ENCODE data around the gene ARMC2. TPM values are rescaled to one million over a fixed set of nuclear protein-coding genes. Genes with fewer than 3 reads are reported as not detected.

Gene ARMC2
- total and polyA plus RNA-seq, 2 of the 4 experiments (the other 2 are of a cell fraction), result 0.72 to 3.9 TPM

DNA sequence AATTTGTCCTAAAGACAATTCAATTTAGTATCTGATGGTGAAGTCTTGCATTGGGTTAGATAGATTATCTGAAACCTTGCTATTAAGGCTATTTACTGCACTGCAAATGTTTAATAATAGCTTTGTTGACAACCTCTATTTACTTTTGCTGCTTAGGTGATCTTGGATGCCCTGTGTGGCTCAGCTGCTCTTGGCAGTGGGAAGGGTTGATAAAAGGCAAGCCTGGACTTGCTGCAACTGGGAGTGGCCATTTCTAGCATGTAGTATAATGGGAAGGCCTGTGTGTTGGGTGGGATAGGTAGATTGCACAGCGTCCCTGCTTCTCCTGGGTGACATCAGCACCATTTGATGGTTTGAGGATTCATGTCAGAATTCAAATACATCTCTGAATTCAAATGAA, 49.1 kb downstream of the ARMC2 start:
- no peaks in the 10 kb centered on the region for H3K36me3 ChIP-seq (ENCODE audit: control insufficient read depth, insufficient read depth, low read length)
- H2AFZ ChIP-seq (replicated peaks; ENCODE audit: low read length, poor library complexity), result no peak overlapping the region
- no peaks in the 10 kb centered on the region for H3K9me3 ChIP-seq (ENCODE audit: control insufficient read depth, insufficient read depth, low read length)
- peak; percentile 28 for DNase-seq
- H3K4me2 ChIP-seq (ENCODE audit: low read depth, low read length), result no peak overlapping the region
- H3K27ac ChIP-seq (ENCODE audit: insufficient read depth, low read length), result peak overlapping the region; percentile 10; the same call in 1 of the 2 replicates
- H2AK5ac ChIP-seq (ENCODE audit: low read depth, low read length), result peak overlapping the region; percentile 86; the same call in 1 of the 2 replicates
- CTCF ChIA-PET, result no interaction called here
- peak; percentile 47; the same call in 1 of the 2 replicates for ATAC-seq (ENCODE audit: low read depth)
- H3K79me1 ChIP-seq (ENCODE audit: low read depth in 1 of 2, low read length in 2 of 2), result no peaks in the 10 kb centered on the region
- intact Hi-C loops (cut with micrococcal nuclease), result loop anchor here (5.0 to 10.0 kb wide), 2 partner anchors 110 to 487 kb away; partner anchors contain the start of gene CD164
- H2BK5ac ChIP-seq (ENCODE audit: low read depth, low read length, poor library complexity, severe bottlenecking), result peak overlapping the region; percentile 92
- H4K20me1 ChIP-seq (ENCODE audit: insufficient read depth, low read length), result no peaks in the 10 kb centered on the region
- no peaks in the 10 kb centered on the region for H3K27me3 ChIP-seq (ENCODE audit: control insufficient read depth, insufficient read depth, low read length)
- peak overlapping the region; percentile 75 to 87; a peak in 3 of 4 replicates for H4K8ac ChIP-seq (ENCODE audit: low read depth in 2 of 2, low read length in 2 of 2)
- no peak overlapping the region for H3K56ac ChIP-seq (ENCODE audit: extremely low read depth, insufficient read depth, low read length)
- WGBS, 2 experiments (ENCODE audit: extremely low coverage in 2 of 2, insufficient read length in 1 of 2), result no CpG with 5 or more reads among the region's 1 CpG
- H2BK20ac ChIP-seq (ENCODE audit: low read depth, low read length), result peak overlapping the region; percentile 83; the same call in 1 of the 2 replicates
- H3K23ac ChIP-seq (ENCODE audit: low read depth, low read length), result no peak overlapping the region; the same call in 1 of the 2 replicates
- H2BK120ac ChIP-seq (ENCODE audit: low read depth, low read length), result peak overlapping the region; percentile 76
- peak overlapping the region; percentile 84 for H4K5ac ChIP-seq (ENCODE audit: low read depth, low read length)
- peak overlapping the region; percentile 19; the same call in 1 of the 3 replicates for H2BK15ac ChIP-seq (ENCODE audit: low read depth, low read length)
- H4K91ac ChIP-seq (ENCODE audit: insufficient read depth, low read depth, low read length), result no peak overlapping the region; the same call in 1 of the 2 replicates
- no peak overlapping the region for H3K9ac ChIP-seq (ENCODE audit: low read depth, low read length)
- in situ Hi-C loops (cut with MboI; ENCODE audit: low sequenced_read_pairs), result no loop called here
- no peaks in the 10 kb centered on the region; the same call in 1 of the 2 replicates for H3K9me1 ChIP-seq (ENCODE audit: insufficient read depth, low read length)
- peak overlapping the region; percentile 81; the same call in 1 of the 2 replicates for H3K14ac ChIP-seq (replicated peaks; ENCODE audit: low read depth, low read length)
- H3K4ac ChIP-seq (ENCODE audit: low read depth, low read length), result peak overlapping the region; percentile 67
- TF ChIP-seq CEBPB (IDR thresholded peaks at IDR 0.05; ENCODE audit: low read depth, low read length), result no peak
- no peak for TF ChIP-seq POLR2A (IDR thresholded peaks at IDR 0.05; ENCODE audit: low read depth, low read length)
- no peak for TF ChIP-seq FOS (IDR thresholded peaks at IDR 0.05; ENCODE audit: low read depth, low read length)
- TF ChIP-seq MAFK (IDR thresholded peaks at IDR 0.05; ENCODE audit: low read depth, low read length), result no peak
- TF ChIP-seq MXI1 (IDR thresholded peaks at IDR 0.05; ENCODE audit: borderline replicate concordance, low read depth, low read length), result no peak
- no peak for TF ChIP-seq RCOR1 (IDR thresholded peaks at IDR 0.05; ENCODE audit: insufficient replicate concordance, low read length)
- no peak for TF ChIP-seq BHLHE40 (IDR thresholded peaks at IDR 0.05; ENCODE audit: low read depth, low read length)
- TF ChIP-seq, protein P1, sequence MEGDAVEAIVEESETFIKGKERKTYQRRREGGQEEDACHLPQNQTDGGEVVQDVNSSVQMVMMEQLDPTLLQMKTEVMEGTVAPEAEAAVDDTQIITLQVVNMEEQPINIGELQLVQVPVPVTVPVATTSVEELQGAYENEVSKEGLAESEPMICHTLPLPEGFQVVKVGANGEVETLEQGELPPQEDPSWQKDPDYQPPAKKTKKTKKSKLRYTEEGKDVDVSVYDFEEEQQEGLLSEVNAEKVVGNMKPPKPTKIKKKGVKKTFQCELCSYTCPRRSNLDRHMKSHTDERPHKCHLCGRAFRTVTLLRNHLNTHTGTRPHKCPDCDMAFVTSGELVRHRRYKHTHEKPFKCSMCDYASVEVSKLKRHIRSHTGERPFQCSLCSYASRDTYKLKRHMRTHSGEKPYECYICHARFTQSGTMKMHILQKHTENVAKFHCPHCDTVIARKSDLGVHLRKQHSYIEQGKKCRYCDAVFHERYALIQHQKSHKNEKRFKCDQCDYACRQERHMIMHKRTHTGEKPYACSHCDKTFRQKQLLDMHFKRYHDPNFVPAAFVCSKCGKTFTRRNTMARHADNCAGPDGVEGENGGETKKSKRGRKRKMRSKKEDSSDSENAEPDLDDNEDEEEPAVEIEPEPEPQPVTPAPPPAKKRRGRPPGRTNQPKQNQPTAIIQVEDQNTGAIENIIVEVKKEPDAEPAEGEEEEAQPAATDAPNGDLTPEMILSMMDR (conservative IDR thresholded peaks at IDR 0.05; ENCODE audit: low read depth, low read length), result no peak
- TF ChIP-seq, protein P2, sequence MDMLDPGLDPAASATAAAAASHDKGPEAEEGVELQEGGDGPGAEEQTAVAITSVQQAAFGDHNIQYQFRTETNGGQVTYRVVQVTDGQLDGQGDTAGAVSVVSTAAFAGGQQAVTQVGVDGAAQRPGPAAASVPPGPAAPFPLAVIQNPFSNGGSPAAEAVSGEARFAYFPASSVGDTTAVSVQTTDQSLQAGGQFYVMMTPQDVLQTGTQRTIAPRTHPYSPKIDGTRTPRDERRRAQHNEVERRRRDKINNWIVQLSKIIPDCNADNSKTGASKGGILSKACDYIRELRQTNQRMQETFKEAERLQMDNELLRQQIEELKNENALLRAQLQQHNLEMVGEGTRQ (IDR thresholded peaks at IDR 0.05; ENCODE audit: low read depth, low read length), result no peak
- TF ChIP-seq, protein P3, sequence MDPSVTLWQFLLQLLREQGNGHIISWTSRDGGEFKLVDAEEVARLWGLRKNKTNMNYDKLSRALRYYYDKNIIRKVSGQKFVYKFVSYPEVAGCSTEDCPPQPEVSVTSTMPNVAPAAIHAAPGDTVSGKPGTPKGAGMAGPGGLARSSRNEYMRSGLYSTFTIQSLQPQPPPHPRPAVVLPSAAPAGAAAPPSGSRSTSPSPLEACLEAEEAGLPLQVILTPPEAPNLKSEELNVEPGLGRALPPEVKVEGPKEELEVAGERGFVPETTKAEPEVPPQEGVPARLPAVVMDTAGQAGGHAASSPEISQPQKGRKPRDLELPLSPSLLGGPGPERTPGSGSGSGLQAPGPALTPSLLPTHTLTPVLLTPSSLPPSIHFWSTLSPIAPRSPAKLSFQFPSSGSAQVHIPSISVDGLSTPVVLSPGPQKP (IDR thresholded peaks at IDR 0.05; ENCODE audit: borderline replicate concordance, low read depth, low read length), result no peak
- TF ChIP-seq NFE2L2 (IDR thresholded peaks at IDR 0.05; ENCODE audit: low read depth, low read length), result no peak
- TF ChIP-seq RAD21 (IDR thresholded peaks at IDR 0.05; ENCODE audit: low read length), result no peak
- no peak for TF ChIP-seq MAZ (IDR thresholded peaks at IDR 0.05; ENCODE audit: borderline replicate concordance, low read depth, low read length)
- no peak for TF ChIP-seq CHD1 (IDR thresholded peaks at IDR 0.05; ENCODE audit: low read depth, low read length)
- no peak for TF ChIP-seq SMC3 (IDR thresholded peaks at IDR 0.05; ENCODE audit: low read depth, low read length)
- TF ChIP-seq RFX5 (IDR thresholded peaks at IDR 0.05; ENCODE audit: low read depth, low read length), result no peak
- H3K4me3 ChIP-seq (ENCODE audit: insufficient read depth, low read depth, low read length), result no peak overlapping the region
- POLR2A ChIA-PET (ENCODE audit: unreplicated experiment), result no interaction called here
- H3K4me1 ChIP-seq (ENCODE audit: control insufficient read depth, insufficient read depth, low read length), result peaks cover 14% of the 10 kb centered on the region
- peak overlapping the region; percentile 8 for H2AK9ac ChIP-seq (replicated peaks; ENCODE audit: low read depth, low read length, poor library complexity)
- dilution Hi-C loops (cut with HindIII; ENCODE audit: low sequenced_read_pairs, unreplicated experiment), result no loop called here
- no TSS peak for BruUV-seq (replicated peaks)
- peak overlapping the region; percentile 92 for H3K18ac ChIP-seq (ENCODE audit: low read depth, low read length)
